Fibroblast of villous mesenchyme (primary cell): ENCODE results near the gene MAP3K5. TPM values are rescaled to one million over a fixed set of nuclear protein-coding genes. Genes with fewer than 3 reads are reported as not detected.
A peak's percentile ranks its signal among the peaks of the same experiment; 100 is the strongest.

Experiments
- DNase-seq: peaks from one replicate; pipeline ENCODE4 v3.0.0-alpha.2; 2010; ENCODE audit warnings: low read depth
- H3K4me3 ChIP-seq: 2 replicates; pipeline ENCODE4 v1.5.1; 2011; ENCODE audit warnings: low read depth, mild to moderate bottlenecking, low read length
- CTCF ChIP-seq: IDR thresholded peaks from 2 replicates; pipeline ENCODE4 v1.5.1; 2012; ENCODE audit warnings: low read depth, mild to moderate bottlenecking, low read length; ENCODE audit not compliant: insufficient read depth
- total RNA-seq: library from RNA; depleted of rRNA; stranded (reverse); fragments of >200 nt; gene quantifications from 2 replicates; pipeline ENCODE4 v1.2.3, GENCODE V29; 2012

MAP3K5 gene
- total RNA-seq, 1 donor: 84.6 TPM

- H3K4me3 ChIP-seq: no peak overlapping the region
- DNase-seq: no peak
- no peak for TF ChIP-seq CTCF
Observed at GRCh38 chr6:136564180-136564579, 228.1 kb downstream of the MAP3K5 start.

GRCh38 chr6:136563386-136564152, 228.7 kb downstream of the MAP3K5 start:
- DNase-seq: no peak
- no peak overlapping the region for H3K4me3 ChIP-seq
- TF ChIP-seq CTCF: no peak

- no peak overlapping the region for H3K4me3 ChIP-seq
- DNase-seq: no peak
- no peak for TF ChIP-seq CTCF
Observed at GRCh38 chr6:136562211-136562610, 230.1 kb downstream of the MAP3K5 start.

- no peak for TF ChIP-seq CTCF
- H3K4me3 ChIP-seq: no peak overlapping the region
- no peak for DNase-seq
Observed at GRCh38 chr6:136553166-136553787, 239.0 kb downstream of the MAP3K5 start.

GRCh38 chr6:136552054-136552453, 240.2 kb downstream of the MAP3K5 start:
- no peak for TF ChIP-seq CTCF
- no peak overlapping the region for H3K4me3 ChIP-seq
- no peak for DNase-seq

- DNase-seq: peak; percentile 23
- H3K4me3 ChIP-seq: peak overlapping the region; percentile 63
- no peak for TF ChIP-seq CTCF
Observed at GRCh38 chr6:136551103-136551502, 241.2 kb downstream of the MAP3K5 start.
